NK-92 treated with Interleukin-12 subunit alpha and Interleukin-12 subunit beta, amount 100 ng/mL, for 24 hours (cell line): ENCODE data around the gene THBS2.
"Not testable (repeated sequence)": the region's sequence is repeated elsewhere in the genome, so short reads cannot be mapped to it uniquely, and the experiment has no call there.

Experiments
- DNase-seq: peaks from one replicate; lab custom pipeline; 2025; lab: John Stamatoyannopoulos, UW

THBS2 gene

DNA sequence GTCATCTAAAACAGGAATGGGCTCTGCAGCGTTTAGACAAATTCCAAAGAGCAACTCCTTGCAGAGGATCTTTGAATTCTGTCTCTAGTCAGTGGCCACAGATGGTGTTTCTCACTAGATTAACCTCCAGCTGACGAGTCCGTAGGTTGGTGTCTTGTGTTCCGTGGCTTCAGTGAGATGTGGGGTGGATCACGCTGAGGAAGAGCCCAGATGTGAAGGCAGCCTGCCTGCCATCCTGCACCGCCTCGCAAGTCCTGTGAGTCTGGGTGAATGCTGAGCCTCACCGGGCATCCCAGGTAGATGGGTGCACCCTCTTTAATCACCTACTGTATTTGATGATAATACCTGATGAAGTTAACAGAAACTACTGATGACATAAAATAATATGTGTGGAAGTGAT, 70.4 kb downstream of the THBS2 start:
- DNase-seq, result no peak

DNA sequence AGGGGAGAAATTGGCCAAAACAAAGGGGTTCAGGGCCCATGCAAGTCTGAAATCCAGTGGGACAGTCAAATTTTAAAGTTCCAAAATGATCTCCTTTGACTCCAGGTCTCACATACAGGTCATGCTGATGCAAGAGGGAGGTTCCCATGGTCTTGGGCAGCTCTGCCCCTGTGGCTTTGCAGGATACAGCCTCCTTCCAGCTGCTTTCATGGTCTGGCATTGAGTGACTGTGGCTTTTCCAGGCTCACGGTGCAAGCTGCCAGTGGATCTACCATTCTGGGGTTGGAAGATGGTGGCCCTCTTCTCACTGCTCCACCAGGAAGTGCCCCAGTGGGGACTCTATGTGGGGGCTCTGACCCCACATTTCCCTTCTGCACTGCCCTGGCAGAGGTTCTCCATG, 73.8 kb downstream of the THBS2 start:
- not testable (repeated sequence) for DNase-seq

DNA sequence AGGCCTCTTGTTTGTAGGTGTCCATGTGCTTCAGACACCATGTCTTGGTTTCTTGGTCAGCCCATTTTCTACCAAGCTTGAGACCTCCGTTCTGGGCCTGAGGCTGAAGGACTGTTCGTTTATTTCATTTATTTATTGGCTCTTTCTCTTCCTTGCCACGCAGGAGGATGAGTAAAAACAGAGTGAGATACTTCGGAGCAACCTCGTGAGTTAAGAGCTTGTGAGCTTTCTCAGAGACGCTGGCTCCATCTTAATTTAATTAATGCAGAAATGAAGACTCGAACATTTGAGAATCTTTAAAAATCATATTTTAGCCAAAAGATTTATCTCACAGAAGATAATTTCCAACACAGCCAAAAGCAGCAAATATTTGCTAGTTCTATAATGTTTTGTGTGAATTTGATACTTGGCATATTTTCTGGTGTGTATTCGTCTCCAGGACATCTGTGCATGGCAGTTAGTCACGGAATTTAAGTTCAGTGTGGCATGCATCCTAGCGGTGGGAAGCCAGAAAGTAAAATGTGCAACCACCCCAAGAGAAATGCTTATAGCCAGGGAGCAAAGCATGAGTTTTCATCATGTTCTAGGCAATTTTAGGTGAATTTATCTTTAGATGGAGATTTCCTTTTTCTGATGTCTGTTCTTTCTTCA, 76.0 kb downstream of the THBS2 start:
- DNase-seq, result no peak

DNA sequence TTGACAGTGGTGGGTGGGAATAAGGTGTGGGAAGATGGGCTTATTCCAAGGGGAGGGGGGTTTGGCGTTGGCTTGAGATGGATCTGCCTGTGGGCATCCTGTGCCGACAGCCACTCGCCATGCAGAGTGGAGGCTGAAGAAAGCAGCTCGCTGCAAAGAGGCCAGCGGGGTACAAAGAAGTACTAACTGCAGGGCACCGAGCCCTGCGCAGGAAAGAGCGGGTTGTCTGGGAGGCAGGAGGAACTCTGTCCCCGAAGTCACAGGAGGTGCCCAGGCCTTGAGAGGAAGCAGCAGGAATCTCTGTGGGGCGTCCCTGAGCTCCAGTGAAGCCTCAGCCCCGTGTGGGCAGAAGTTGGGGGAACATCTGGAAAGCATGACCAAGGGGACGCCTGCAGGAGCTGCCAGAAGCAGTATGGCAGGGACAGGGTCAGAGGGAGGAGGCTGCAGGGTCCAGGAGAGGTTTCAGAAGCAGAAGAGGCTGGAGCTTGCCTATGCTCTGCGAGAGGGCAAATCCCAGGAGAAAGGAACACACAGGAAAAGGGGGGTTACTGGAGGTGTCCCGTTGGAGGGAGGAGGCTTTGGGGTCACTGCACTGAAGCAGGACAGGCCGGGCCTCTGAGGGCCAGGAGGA, 77.2 kb downstream of the THBS2 start:
- no peak for DNase-seq

DNA sequence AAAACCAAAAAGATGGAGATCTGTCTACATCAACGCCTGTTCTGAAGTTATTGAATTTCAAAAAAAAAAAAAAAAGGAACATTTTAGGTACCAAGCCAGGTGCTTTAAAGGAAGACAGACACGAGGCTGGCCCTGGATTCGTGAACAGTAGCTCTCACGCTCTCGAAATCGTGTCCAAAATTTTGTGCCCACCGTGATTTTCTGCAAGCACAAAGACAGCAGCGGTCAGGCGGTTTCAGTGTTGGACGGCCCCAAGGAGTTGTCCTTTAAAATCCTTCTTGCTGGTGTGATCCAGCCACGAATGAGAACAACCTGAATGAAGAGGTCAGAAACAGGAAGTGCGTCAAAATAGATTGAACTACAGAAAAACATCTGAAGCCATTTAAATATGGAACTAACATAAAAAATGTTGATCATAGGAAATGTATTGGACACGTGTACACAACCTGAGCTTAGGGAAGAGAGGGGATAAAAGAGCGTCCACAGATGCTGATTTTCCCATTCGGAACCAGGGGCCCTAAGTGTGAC, 78.2 kb downstream of the THBS2 start:
- no peak for DNase-seq

DNA sequence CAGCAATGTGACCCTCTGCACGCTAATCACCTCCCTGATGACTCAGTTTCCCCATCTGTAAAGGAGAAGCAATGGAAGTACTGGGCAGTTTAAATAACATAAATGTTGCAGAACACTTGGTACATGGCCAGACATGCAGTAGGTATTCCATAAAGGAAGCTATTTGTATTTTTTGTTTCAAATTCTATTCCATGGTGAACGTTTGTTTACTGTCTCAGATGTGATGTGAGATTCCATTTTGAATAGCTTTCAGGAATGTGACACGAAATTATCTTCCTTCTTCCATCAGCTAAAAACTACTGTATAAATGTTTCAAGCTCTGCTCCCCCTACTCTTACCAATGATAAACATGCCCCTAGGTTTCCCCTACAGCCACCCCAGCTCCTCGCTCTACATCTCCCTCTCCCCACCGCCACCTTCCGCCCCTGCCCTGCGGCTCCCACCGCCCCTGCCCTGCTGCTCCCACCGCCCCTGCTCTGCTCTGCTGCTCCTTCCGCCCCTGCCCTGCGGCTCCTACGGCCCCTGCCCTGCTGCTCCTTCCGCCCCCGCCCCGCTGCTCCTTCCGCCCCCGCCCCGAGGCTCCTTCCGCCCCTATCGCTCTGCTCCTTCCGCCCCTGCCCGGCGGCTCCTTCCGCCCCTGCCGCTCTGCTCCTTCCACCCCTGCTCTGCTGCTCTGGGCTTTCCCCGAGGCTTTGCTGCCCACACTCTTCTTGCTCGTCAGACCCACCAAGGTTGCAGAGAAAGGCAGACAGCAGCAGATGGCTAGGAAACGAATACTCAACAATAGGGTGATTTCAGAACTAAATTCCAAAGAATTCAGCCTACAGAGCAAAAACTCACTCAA, 78.9 kb downstream of the THBS2 start:
- DNase-seq, result no peak

DNA sequence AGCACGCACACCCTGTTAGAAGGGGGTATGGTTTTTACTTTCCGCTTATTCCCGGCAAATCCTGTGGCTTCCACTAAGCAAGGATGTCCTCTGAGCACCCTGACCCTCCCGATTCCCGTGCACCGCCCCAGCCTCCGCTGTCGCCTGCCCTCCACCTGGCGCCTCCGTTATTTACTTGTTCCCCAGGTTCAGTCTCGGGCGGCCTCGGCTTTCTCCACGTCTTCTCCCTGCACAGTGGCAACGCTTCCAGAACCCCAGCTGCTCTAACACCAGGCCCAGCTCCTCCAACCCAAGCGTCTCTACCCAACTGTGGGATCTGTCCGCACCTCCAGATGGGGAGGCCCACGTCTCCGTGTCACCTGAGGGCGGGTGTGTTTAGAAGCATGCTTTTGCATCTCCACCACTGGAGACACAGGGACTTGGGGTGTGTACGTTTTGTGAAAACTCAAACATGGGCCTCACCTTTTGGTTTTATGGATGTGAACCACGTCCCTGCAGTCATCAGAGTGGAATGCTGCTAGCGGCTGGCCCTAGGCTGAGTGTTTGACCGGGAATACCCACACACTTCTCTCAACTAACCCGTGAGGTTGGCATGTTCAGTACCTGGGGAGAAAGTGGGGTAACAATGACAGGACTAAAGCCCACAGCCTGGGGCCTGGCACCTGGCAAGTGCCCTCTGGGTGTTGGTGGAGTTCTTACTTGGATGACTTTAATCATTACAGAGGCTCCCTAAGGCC, 79.9 kb downstream of the THBS2 start:
- no peak for DNase-seq

DNA sequence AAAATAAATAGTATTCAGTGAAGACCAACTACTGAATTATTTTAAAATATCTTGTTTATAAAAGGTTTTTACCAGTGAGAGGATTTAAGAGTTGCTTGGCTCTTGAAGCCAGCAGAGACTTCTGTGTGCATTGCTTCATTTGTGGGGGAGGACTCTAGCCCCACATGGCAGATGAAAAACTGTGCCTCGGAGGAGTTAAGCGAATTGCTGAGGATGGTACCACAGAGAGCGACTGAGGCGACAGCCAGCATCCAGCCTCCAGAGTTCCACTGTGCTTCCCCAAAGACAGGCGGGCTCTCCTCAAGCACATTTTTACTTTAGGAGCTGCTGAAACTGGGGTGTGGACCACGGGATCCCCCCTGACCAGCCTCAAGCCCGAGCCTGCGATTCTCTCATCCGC, 80.7 kb downstream of the THBS2 start:
- DNase-seq, result no peak

DNA sequence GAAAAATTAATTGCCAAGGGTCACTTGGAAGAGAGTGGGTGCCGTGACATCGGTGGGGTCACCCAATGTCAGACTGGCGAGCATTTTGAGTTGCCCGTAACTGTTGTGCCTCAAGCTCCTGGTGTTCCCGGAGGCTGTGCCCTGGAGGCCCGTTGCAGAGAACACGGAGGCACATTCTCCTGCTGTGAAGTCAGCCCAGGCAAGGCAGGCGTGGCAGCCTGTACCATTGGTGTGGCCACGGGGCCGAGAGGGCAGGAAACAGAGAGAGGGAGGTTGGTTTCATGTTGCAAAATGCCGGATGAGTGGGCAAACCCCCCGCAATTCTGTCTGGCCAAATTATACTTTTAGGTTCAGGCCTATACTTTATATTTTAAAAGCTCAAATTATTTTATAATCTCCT, 81.2 kb downstream of the THBS2 start:
- no peak for DNase-seq

DNA sequence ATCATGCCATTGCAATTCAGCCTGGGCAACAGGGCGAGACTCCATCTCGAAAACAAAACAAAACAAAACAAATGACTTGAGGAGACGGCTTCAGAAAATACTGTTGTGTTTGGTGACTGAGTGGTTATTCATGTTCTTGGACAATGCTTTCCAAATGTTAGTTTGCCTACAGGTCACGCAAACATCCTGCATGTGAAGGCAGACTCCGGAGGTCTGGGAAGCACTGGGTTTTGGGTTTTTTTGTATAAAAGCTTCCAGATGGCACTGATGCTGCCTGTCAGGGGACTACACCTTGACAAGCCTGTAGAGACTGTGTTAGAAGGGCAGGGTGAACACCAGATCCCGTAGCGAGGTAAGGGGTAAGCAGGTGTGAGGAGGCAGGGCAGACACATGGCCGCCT, 81.7 kb downstream of the THBS2 start:
- DNase-seq, result no peak

DNA sequence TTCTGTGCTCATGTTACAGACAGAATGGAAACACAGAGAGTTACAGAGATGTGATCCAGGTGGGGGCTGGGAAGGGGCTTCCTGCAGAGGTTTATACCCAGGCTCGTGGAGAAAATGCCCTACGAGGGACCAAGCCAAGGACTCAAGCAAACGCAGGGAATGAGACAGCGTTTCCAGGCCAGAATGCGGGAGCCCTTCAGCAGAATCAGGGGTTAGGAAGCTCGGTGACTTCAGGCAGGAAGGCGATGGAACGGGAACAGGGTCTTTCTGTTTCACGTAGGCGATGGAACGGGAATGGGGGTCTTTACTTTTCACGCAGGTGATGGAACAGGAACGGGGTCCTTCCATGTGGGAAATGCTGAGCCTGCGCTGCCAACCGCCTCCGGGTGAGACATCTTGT, 82.6 kb downstream of the THBS2 start:
- DNase-seq, result no peak

DNA sequence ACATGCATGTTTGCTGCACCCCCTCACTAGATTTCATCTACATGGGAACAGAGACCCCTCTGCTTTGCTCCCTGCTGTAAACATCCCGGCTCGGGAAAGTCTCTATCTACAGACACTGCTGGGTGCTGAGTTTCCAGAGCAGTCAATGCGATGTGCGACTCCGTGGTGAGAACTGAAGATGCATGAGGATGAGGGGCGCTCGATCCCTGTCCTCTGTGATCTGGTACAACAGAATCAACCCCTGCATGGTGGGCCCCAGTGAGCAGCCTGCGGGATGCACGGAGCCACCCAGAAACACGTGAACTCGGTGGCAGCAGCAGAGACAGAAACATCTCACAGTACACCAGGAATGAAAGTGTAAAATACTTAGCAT, 83.1 kb downstream of the THBS2 start:
- no peak for DNase-seq

DNA sequence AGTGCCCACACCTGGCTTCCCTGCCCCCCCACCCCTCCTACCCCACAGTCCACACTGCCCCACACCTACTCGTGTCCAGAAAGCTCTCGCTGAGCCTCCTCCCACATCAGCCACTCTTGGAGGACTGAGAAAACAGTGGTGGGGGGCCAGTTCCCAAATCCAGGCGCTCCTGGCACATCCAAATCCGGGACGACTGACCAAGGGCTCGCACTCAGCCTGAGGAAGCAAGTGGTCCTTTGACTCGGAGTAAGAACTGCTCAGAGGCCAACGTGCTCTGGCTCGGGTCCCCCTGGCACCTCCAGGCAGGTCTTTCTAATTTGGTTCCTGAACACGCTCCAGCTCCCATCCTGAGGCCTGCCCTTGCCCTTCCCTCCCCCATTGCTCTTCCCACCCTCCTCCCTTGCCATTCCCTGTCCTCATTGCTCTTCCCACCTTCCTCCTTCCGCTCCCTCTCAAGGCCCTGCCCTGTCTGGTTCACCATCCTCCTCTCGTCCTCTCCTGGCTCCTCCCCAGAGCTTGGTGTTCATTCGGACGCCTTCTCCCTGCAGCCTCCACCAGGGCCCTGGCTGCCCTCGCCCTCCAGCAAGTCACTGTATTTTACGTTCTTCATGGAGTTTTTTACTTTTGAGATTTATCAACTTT, 83.6 kb downstream of the THBS2 start:
- DNase-seq, result no peak

DNA sequence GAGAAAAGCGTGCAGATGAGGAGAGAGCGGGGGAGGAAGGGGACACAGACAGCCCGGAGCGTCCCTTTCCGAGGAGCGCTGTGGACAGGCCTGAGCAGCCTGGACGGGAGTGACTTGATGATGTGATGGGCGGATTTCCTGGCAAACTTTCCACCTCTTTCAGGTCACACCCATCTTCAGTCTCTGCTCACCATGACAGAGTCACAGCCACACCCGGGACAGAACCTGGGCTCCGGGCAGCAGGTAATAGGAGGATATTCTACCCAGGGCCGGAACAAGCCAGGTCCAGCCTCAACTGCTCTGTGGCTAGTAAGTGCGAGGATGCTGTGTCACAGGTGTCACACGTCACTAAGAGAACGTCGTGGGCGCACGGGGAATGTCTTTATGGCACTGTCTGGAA, 84.3 kb downstream of the THBS2 start:
- no peak for DNase-seq

DNA sequence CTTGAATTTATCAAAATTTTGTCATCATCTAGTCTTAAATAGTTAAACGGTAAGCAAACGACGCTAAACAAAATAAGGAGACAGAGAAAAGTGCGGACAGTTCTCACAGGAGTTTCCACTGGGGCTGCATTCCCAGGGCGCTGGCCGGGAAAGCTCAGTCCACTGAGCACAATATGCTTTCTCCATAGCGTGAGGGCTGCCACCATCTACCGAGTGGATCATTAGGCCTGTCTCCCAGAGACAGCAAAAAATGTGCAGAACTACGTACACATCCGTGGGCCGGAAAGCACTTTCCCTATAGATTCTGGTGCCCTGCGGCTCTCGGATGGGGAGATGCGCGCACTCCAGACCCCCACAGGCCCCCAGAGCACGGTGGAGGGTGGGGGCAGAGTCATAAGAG, 84.9 kb downstream of the THBS2 start:
- no peak for DNase-seq

DNA sequence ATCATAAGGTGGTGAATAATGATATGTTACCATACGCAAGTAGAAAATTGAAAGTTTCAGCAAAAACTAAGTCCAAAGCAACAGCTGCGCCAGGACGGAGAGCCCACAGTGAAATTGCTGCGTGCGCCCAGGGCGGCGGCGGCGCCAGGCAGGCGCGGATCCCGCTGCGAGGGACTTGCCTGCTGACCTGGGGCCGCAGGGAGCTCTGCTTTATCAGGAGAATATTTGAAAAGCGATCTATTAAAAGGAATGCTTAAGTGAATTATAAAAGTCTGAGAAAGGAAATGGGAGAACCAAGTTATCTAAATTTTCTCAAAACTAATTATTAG, 85.4 kb downstream of the THBS2 start:
- no peak for DNase-seq

DNA sequence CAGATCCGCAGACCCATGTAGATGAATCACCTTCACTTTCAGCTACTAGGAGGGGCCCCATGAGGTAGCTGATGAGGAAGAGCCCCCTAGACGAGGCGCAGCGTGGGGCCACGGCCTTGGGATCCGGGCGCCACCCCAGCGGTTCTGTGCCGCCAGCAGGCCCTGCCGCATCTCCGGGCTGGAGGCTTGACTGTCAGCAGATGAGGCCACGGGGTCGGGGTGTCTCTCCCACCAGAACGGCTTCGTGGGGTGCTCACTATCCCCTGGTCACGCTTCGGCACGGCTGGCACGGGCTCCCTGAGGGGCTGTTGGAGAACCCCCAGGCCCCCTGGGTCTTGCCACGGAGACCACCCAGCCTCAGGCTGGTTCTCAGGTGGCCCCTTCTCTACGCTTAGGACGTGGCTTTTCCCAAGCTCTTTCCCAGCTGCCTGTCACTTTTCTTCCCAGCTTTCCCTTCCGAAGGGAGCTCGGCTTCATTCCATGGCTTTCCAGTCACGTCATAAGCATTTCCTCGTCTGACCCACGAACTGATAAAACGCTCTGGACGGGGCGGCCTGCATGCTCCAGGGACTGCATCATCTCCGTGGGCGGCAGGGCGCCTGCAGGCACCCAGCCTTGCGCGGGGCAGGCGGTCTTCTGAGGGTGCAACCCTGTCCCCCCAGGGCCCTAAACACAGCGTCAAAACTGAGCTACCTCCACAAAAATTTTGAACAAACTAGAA, 85.9 kb downstream of the THBS2 start:
- DNase-seq, result no peak

DNA sequence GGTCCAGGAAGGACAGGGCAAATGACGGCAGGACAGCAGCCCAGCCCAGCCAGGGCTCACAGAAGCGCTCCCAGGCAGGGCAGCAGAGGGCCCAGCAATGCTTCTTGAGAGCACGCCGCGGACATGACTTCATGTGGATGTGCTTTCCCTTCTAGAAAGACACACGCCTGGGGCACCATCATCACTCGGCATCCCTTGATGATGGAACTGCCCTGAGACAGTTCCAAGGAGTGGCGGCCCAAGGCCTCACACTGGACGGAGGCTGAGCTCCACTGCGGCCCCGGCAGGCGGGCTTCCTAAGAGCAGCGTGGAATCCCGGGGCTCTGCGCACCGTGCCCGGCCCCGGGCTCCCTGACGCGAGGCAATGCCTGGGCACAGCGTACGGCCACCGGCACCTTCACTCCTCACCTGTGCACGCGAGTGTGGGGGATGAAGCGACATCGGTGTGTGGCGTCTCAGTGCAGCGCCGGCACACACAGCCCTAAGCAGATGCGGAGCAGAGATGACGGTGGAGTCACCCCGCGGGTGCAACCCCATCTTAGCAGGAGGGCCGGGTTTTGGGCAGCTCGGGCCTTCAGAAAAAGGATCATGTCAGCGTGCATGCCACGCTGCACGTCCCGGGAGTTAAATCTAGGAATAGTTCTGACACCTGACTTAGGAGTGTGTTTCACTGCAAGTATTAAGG, 86.6 kb downstream of the THBS2 start:
- DNase-seq, result no peak
